Measurements from ENCODE around the gene IRF4. TPM values are rescaled to one million over a fixed set of nuclear protein-coding genes. Genes with fewer than 3 reads are reported as not detected.

The IRF4 gene
- polyA plus RNA-seq, 1 of the 3 experiments (the other 2 are of a cell fraction), result not detected

GRCh38 chr6:379410-380181, 12.0 kb upstream of the IRF4 start:
- Histone ChIP-seq H3K9me2 (no peaks in the 10 kb centered on the region), H4K20me1 (ENCODE audit: insufficient read depth) (no peaks in the 10 kb centered on the region), H3K4me2 (no peak overlapping the region), H3K4me3 (ENCODE audit: low read depth in 2 of 2, low read length in 1 of 2) (no peak overlapping the region), H2AFZ (ENCODE audit: low read depth) (no peak overlapping the region), H3K27me3 (ENCODE audit: insufficient read depth) (peaks cover 98% of the 10 kb centered on the region), H3F3A (replicated peaks; ENCODE audit: insufficient read depth) (no peaks in the 10 kb centered on the region), H3K4me1 (ENCODE audit: control insufficient read depth in 1 of 2, insufficient read depth in 2 of 2, low read depth in 1 of 2, low read length in 1 of 2) (no peaks in the 10 kb centered on the region), H3K36me3 (replicated peaks in 1 of 2; ENCODE audit: control insufficient read depth in 1 of 2, insufficient read depth in 2 of 2, low read length in 1 of 2) (no peaks in the 10 kb centered on the region), H3K9ac (no peak overlapping the region), H3K9me3 (no peaks in the 10 kb centered on the region), H3K27ac (ENCODE audit: low read depth in 2 of 2, low read length in 1 of 2) (no peak overlapping the region), H3K79me2 (ENCODE audit: insufficient read depth) (no peaks in the 10 kb centered on the region)
- WGBS (ENCODE audit: low lambda C conversion rate), result 27% methylated on average over 28 of the region's 28 CpGs
- ChIA-PET CTCF (interaction anchor here (0.6 kb wide), 1 partner anchor 1057 kb away, joined by 3 read pairs; no protein-coding TSS in a partner anchor), POLR2A (no interaction called here)
- TF ChIP-seq NFIC (IDR thresholded peaks at IDR 0.05; ENCODE audit: borderline replicate concordance) (no peak), RFX5 (IDR thresholded peaks at IDR 0.05; ENCODE audit: low read length) (no peak), FOXJ3 (CRISPR knock-in tag; IDR thresholded peaks at IDR 0.05) (no peak), RCOR1 (IDR thresholded peaks at IDR 0.05; ENCODE audit: low read length) (no peak)
- no peak for DNase-seq

- Histone ChIP-seq H3K27ac (ENCODE audit: low read depth in 2 of 2, low read length in 1 of 2) (no peak overlapping the region), H3K36me3 (replicated peaks in 1 of 2; ENCODE audit: control insufficient read depth in 1 of 2, insufficient read depth in 2 of 2, low read length in 1 of 2) (no peaks in the 10 kb centered on the region), H3F3A (replicated peaks; ENCODE audit: insufficient read depth) (no peaks in the 10 kb centered on the region), H3K9ac (no peak overlapping the region), H3K9me2 (no peaks in the 10 kb centered on the region), H3K79me2 (ENCODE audit: insufficient read depth) (no peaks in the 10 kb centered on the region), H3K9me3 (no peaks in the 10 kb centered on the region), H2AFZ (ENCODE audit: low read depth) (no peak overlapping the region), H3K27me3 (ENCODE audit: insufficient read depth) (peaks cover 98% of the 10 kb centered on the region), H3K4me3 (ENCODE audit: low read depth in 2 of 2, low read length in 1 of 2) (no peak overlapping the region), H3K4me2 (no peak overlapping the region), H3K4me1 (ENCODE audit: control insufficient read depth in 1 of 2, insufficient read depth in 2 of 2, low read depth in 1 of 2, low read length in 1 of 2) (no peaks in the 10 kb centered on the region), H4K20me1 (ENCODE audit: insufficient read depth) (no peaks in the 10 kb centered on the region)
- POLR2A ChIA-PET, result no interaction called here
- no peak for DNase-seq
- CTCF ChIA-PET, result no interaction called here
- 16% methylated on average over 25 of the region's 26 CpGs for WGBS (ENCODE audit: low lambda C conversion rate)
- no peak for TF ChIP-seq MXI1 (IDR thresholded peaks at IDR 0.05; ENCODE audit: low read depth, low read length)
- no peak for TF ChIP-seq YY1 (IDR thresholded peaks at IDR 0.05; ENCODE audit: low read depth)
- TF ChIP-seq, protein P1, sequence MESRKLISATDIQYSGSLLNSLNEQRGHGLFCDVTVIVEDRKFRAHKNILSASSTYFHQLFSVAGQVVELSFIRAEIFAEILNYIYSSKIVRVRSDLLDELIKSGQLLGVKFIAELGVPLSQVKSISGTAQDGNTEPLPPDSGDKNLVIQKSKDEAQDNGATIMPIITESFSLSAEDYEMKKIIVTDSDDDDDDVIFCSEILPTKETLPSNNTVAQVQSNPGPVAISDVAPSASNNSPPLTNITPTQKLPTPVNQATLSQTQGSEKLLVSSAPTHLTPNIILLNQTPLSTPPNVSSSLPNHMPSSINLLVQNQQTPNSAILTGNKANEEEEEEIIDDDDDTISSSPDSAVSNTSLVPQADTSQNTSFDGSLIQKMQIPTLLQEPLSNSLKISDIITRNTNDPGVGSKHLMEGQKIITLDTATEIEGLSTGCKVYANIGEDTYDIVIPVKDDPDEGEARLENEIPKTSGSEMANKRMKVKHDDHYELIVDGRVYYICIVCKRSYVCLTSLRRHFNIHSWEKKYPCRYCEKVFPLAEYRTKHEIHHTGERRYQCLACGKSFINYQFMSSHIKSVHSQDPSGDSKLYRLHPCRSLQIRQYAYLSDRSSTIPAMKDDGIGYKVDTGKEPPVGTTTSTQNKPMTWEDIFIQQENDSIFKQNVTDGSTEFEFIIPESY (IDR thresholded peaks at IDR 0.05; ENCODE audit: borderline replicate concordance, low read depth), result no peak
- TF ChIP-seq, protein P2, sequence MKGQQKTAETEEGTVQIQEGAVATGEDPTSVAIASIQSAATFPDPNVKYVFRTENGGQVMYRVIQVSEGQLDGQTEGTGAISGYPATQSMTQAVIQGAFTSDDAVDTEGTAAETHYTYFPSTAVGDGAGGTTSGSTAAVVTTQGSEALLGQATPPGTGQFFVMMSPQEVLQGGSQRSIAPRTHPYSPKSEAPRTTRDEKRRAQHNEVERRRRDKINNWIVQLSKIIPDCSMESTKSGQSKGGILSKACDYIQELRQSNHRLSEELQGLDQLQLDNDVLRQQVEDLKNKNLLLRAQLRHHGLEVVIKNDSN (IDR thresholded peaks at IDR 0.05; ENCODE audit: borderline replicate concordance, low read depth), result no peak
- TF ChIP-seq NFIC (IDR thresholded peaks at IDR 0.05; ENCODE audit: borderline replicate concordance), result no peak
- no peak for TF ChIP-seq POLR2AphosphoS5 (IDR thresholded peaks at IDR 0.05; ENCODE audit: low read depth, low read length)
- TF ChIP-seq TCF12 (IDR thresholded peaks at IDR 0.05), result no peak
- no peak for TF ChIP-seq FOSL2 (IDR thresholded peaks at IDR 0.05; ENCODE audit: borderline replicate concordance, low read depth)
- TF ChIP-seq EP300 (IDR thresholded peaks at IDR 0.05; ENCODE audit: borderline replicate concordance in 1 of 2, low read depth in 1 of 2, low read length in 1 of 2), result no peak
- no peak for TF ChIP-seq PBX3 (IDR thresholded peaks at IDR 0.05)
- TF ChIP-seq CHD2 (IDR thresholded peaks at IDR 0.05; ENCODE audit: low read length, partially characterized antibody), result no peak
- no peak for TF ChIP-seq TAF1 (IDR thresholded peaks at IDR 0.05; ENCODE audit: borderline replicate concordance, low read depth, low read length)
- TF ChIP-seq, protein P3, sequence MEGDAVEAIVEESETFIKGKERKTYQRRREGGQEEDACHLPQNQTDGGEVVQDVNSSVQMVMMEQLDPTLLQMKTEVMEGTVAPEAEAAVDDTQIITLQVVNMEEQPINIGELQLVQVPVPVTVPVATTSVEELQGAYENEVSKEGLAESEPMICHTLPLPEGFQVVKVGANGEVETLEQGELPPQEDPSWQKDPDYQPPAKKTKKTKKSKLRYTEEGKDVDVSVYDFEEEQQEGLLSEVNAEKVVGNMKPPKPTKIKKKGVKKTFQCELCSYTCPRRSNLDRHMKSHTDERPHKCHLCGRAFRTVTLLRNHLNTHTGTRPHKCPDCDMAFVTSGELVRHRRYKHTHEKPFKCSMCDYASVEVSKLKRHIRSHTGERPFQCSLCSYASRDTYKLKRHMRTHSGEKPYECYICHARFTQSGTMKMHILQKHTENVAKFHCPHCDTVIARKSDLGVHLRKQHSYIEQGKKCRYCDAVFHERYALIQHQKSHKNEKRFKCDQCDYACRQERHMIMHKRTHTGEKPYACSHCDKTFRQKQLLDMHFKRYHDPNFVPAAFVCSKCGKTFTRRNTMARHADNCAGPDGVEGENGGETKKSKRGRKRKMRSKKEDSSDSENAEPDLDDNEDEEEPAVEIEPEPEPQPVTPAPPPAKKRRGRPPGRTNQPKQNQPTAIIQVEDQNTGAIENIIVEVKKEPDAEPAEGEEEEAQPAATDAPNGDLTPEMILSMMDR (IDR thresholded peaks at IDR 0.05), result no peak
- no peak for TF ChIP-seq JUND (IDR thresholded peaks at IDR 0.05)
- TF ChIP-seq, protein P4, sequence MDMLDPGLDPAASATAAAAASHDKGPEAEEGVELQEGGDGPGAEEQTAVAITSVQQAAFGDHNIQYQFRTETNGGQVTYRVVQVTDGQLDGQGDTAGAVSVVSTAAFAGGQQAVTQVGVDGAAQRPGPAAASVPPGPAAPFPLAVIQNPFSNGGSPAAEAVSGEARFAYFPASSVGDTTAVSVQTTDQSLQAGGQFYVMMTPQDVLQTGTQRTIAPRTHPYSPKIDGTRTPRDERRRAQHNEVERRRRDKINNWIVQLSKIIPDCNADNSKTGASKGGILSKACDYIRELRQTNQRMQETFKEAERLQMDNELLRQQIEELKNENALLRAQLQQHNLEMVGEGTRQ (IDR thresholded peaks at IDR 0.05; ENCODE audit: borderline replicate concordance, low read depth, low read length), result no peak
These were observed 11.0 kb upstream of the IRF4 start for GRCh38 chr6:380234-381218.

Data from SK-N-SH (cell line).